ENCODE results near the gene TBC1D5.

GRCh38 chr3:17580901-17581300 lies 161.5 kb downstream of the TBC1D5 start:
- TF ChIP-seq POLR2A (IDR thresholded peaks at IDR 0.05) (no peak), POLR2AphosphoS5 (IDR thresholded peaks at IDR 0.05) (no peak), CTCF (IDR thresholded peaks at IDR 0.05) (no peak)

Measured in sigmoid colon (tissue), 4 donors.